Measurements from ENCODE around the gene SMIM10L1. TPM values are rescaled to one million over a fixed set of nuclear protein-coding genes. Genes with fewer than 3 reads are reported as not detected.

The SMIM10L1 gene
- total and polyA plus RNA-seq, 2 of the 8 experiments (the other 6 are each of a cell fraction or from before 2014, with no cell fraction given), result 3.7 to 14.2 TPM

- Histone ChIP-seq H4K91ac (replicated peaks; ENCODE audit: insufficient read length, low read length) (no peak overlapping the region), H3K23me2 (ENCODE audit: low read depth, low read length) (no peaks in the 10 kb centered on the region), H3K56ac (replicated peaks; ENCODE audit: insufficient read length, low read depth, low read length) (no peak overlapping the region), H3K9ac (replicated peaks in 1 of 4; ENCODE audit: extremely low read depth in 1 of 4, low read depth in 3 of 4, low read length in 3 of 4) (no peak overlapping the region), H2BK15ac (ENCODE audit: low read length) (no peak overlapping the region), H2BK12ac (ENCODE audit: low read depth, low read length) (no peak overlapping the region), H4K8ac (ENCODE audit: extremely low read depth, insufficient read depth, low read length) (no peak overlapping the region), H2AFZ (ENCODE audit: low read length) (no peak overlapping the region), H3K4me3 (ENCODE audit: extremely low read depth in 1 of 4, insufficient read depth in 2 of 4, low read depth in 3 of 4, low read length in 4 of 4) (no peak overlapping the region), H3K4ac (replicated peaks; ENCODE audit: insufficient read length, low read depth, low read length) (no peak overlapping the region), H3K79me1 (ENCODE audit: low read depth, low read length) (peaks cover 7% of the 10 kb centered on the region), H3K36me3 (ENCODE audit: control insufficient read depth in 2 of 4, insufficient read depth in 4 of 4, low read length in 3 of 4) (peaks cover 0 to 15% (median 6%) of the 10 kb centered on the region in 4 experiments; a peak in 5 of 8 replicates), H3K18ac (ENCODE audit: extremely low read depth, low read length) (no peak overlapping the region), H2AK5ac (ENCODE audit: low read depth, low read length) (no peak overlapping the region), H3K27ac (ENCODE audit: low read depth, low read length) (no peak overlapping the region), H4K5ac (ENCODE audit: insufficient read length, low read depth, low read length) (no peak overlapping the region), H3K27me3 (replicated peaks in 1 of 4; ENCODE audit: control insufficient read depth in 3 of 4, extremely low read depth in 1 of 4, insufficient read depth in 3 of 4, low read length in 3 of 4) (no peaks in the 10 kb centered on the region), H2BK120ac (replicated peaks; ENCODE audit: low read depth, low read length) (no peak overlapping the region), H2BK20ac (ENCODE audit: low read length) (no peak overlapping the region), H3K14ac (ENCODE audit: insufficient read length) (no peak overlapping the region), H4K20me1 (replicated peaks in 1 of 2; ENCODE audit: control insufficient read depth in 1 of 2, insufficient read depth in 2 of 2, low read length in 2 of 2) (peaks cover 0 to 9% of the 10 kb centered on the region in 2 experiments), H3K4me1 (replicated peaks in 1 of 4; ENCODE audit: control insufficient read depth in 3 of 4, insufficient read depth in 4 of 4, low read length in 3 of 4) (no peaks in the 10 kb centered on the region), H3K23ac (ENCODE audit: insufficient read length) (no peak overlapping the region), H3K9me3 (ENCODE audit: insufficient read depth in 2 of 2, low read depth in 1 of 2, low read length in 1 of 2) (no peaks in the 10 kb centered on the region), H2BK5ac (ENCODE audit: low read depth, low read length) (no peak overlapping the region), H3K79me2 (ENCODE audit: control insufficient read depth in 1 of 2, insufficient read depth in 2 of 2, low read length in 2 of 2) (peaks cover 18 to 99% of the 10 kb centered on the region in 2 experiments), H3K4me2 (ENCODE audit: insufficient read depth in 1 of 2, low read depth in 2 of 2, low read length in 2 of 2) (no peak overlapping the region)
- FAIRE-seq (peak; percentile 13), DNase-seq (ENCODE audit: low read depth in 1 of 2, low spot score in 2 of 2) (no peak)
- ChIA-PET CTCF (ENCODE audit: partially characterized antibody) (no interaction called here), POLR2A (ENCODE audit: partially characterized antibody) (interaction anchor here (1.5 kb wide), 1 partner anchor 9 kb away, joined by 9 read pairs; the partner anchor contains the start of gene SMIM10L1)
- TF ChIP-seq, protein P1, sequence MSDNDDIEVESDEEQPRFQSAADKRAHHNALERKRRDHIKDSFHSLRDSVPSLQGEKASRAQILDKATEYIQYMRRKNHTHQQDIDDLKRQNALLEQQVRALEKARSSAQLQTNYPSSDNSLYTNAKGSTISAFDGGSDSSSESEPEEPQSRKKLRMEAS (IDR thresholded peaks at IDR 0.05), result no peak
- peak; percentile 28; the same call in 1 of the 2 replicates for TF ChIP-seq SIX5 (IDR thresholded peaks at IDR 0.05; ENCODE audit: low read depth, low read length)
- WGBS, 2 experiments (ENCODE audit: extremely low coverage in 1 of 2, insufficient coverage in 1 of 2, insufficient read length in 1 of 2, insufficient replicate concordance in 2 of 2, low coverage in 1 of 2, low lambda C conversion rate in 2 of 2, missing lambda C conversion rate in 1 of 2), result 100% methylated on average over 1 of the region's 1 CpG; no CpG with 5 or more reads in 1 of the 2 experiments
Measured at GRCh38 chr12:11162502-11162901, 8.5 kb upstream of the SMIM10L1 start.
